ENCODE data around the gene KLHDC7B. TPM values are rescaled to one million over a fixed set of nuclear protein-coding genes. Genes with fewer than 3 reads are reported as not detected.

The KLHDC7B gene
- total RNA-seq, 1 experiment from 2014 or later: 4.5 TPM

DNA sequence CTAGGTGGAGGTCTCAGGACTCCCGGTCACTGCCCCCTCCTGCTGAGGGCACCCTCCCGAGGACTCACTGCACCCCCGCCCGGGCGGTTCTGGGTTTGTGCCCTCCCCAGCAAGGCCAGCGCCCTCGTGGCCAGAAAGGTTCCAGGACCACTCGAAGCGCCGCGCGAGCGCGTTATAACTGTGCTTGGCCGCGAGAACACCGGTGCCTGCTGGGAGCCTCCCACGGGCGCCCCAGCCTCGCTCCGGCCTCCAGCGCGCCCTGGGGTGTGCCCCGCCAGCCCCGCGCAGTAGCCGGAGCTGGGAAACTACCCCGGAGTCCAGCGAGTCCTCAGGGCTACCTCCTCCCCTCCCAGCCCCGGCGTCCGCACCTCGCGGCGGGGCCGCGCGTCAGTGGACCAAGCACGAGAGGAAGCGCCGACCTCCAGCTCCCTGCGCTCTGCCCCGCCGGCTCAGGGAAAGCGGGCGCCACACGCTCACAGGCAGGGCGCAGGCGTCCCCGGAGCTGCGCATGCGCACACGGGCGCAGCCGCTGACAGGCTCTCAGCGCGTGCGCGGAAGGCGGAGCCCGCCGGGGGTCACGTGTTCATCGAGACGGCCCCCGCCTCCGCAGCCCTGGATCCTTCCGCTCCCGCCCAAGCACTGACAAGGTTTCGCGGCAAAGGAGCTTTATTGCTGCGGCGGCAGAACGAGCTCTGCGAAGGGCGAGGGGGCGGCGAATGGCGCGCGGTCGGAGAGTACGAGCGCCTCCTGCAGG lies 20.4 kb upstream of the KLHDC7B start, which contains the start of gene SCO2:
TSS of gene SCO2 (minus strand) at position 495 of the 754 bp plus-strand sequence. CDS start 1,187 bp downstream, outside the sequence.
- peaks cover 14% of the 10 kb centered on the region for H4K20me1 ChIP-seq (ENCODE audit: insufficient read depth, low read depth, low read length)
- H3K4me1 ChIP-seq (ENCODE audit: low read length): peaks cover 32% of the 10 kb centered on the region
- peak within 1 kb of the TSS; percentile 85 for H3K9ac ChIP-seq (ENCODE audit: low read length)
- H2AFZ ChIP-seq (ENCODE audit: low read length): peak within 1 kb of the TSS; percentile 63; the same call in 1 of the 2 replicates
- H3K36me3 ChIP-seq (ENCODE audit: insufficient read depth, low read length): no peaks in the 10 kb centered on the region
- peak; percentile 99 for DNase-seq
- no peaks in the 10 kb centered on the region for H3K9me2 ChIP-seq (replicated peaks; ENCODE audit: insufficient read depth, low read length)
- H3K9me3 ChIP-seq (ENCODE audit: low read length): no peaks in the 10 kb centered on the region
- H3K4me3 ChIP-seq (ENCODE audit: low read length): peak within 1 kb of the TSS; percentile 98
- H3K27ac ChIP-seq (ENCODE audit: low read length): peak within 1 kb of the TSS; percentile 87
- peaks cover 22% of the 10 kb centered on the region for H3K79me2 ChIP-seq (ENCODE audit: low read length)
- no peaks in the 10 kb centered on the region for H3K27me3 ChIP-seq (ENCODE audit: low read length)
- peak within 1 kb of the TSS; percentile 98 for H3K4me2 ChIP-seq (ENCODE audit: low read depth, low read length, poor library complexity, severe bottlenecking)

DNA sequence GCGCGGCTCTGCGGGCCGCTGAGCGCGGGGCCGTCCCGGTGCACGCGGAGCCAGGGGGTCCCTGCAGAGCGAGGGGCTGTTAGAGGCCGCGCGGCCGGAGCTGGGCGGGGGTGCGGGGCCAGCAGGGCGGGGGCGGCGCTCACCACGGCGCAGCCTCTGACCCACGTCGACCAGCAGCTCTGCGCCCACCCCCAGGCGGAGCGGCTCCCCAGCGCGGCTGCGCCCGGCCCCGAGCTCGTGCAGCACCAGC lies 19.9 kb upstream of the KLHDC7B start:
- no peak for DNase-seq
- H3K9me2 ChIP-seq (replicated peaks; ENCODE audit: insufficient read depth, low read length): no peaks in the 10 kb centered on the region
- peaks cover 22% of the 10 kb centered on the region for H3K79me2 ChIP-seq (ENCODE audit: low read length)
- no peaks in the 10 kb centered on the region for H3K36me3 ChIP-seq (ENCODE audit: insufficient read depth, low read length)
- H2AFZ ChIP-seq (ENCODE audit: low read length): no peak overlapping the region
- H3K27ac ChIP-seq (ENCODE audit: low read length): peak overlapping the region; percentile 87
- H3K9ac ChIP-seq (ENCODE audit: low read length): peak overlapping the region; percentile 85
- peak overlapping the region; percentile 98 for H3K4me3 ChIP-seq (ENCODE audit: low read length)
- peaks cover 14% of the 10 kb centered on the region for H4K20me1 ChIP-seq (ENCODE audit: insufficient read depth, low read depth, low read length)
- no peaks in the 10 kb centered on the region for H3K9me3 ChIP-seq (ENCODE audit: low read length)
- peaks cover 37% of the 10 kb centered on the region for H3K4me1 ChIP-seq (ENCODE audit: low read length)
- H3K27me3 ChIP-seq (ENCODE audit: low read length): no peaks in the 10 kb centered on the region
- H3K4me2 ChIP-seq (ENCODE audit: low read depth, low read length, poor library complexity, severe bottlenecking): peak overlapping the region; percentile 98

DNA sequence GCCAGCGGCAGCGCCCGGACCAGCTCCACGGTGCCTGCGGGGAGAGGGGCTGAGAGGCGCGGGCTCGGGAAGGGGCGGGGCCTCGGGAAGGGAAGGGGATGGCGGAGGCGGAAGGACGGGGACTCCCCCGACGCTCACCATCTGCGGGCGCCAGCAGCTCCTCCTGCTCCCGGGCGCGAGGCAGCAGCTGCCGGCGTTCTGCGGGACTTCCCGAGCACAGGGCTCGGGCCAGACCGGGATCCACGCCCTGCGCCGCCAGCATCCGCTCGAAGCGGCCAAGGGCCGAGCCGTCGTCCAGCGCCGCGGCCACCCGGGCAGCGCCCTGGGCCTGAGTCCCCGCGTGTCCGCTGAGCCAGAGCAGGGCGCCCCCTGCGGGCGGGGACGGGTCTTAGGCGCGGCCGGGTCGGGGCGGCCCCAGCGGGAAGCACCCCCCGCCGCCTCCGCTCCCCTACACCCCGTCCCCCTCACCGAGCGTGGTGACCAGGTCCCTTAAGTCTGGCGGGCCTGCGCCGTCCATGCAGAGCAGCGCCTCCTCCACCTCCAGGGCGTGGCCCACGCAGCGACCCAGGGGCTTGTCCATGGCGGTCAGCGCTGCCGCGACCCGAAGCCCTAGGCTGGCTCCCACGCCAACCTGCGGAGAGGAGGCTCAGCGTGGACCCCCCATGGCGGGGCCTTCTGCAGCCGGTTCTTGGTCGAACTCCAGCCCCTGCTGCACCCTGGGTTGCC lies 19.4 kb upstream of the KLHDC7B start:
- Histone ChIP-seq H3K79me2 (ENCODE audit: low read length) (peaks cover 22% of the 10 kb centered on the region), H3K9ac (ENCODE audit: low read length) (peak overlapping the region; percentile 85), H3K27ac (ENCODE audit: low read length) (peak overlapping the region; percentile 87), H4K20me1 (ENCODE audit: insufficient read depth, low read depth, low read length) (peaks cover 14% of the 10 kb centered on the region), H3K27me3 (ENCODE audit: low read length) (no peaks in the 10 kb centered on the region), H3K4me1 (ENCODE audit: low read length) (peaks cover 41% of the 10 kb centered on the region), H3K36me3 (ENCODE audit: insufficient read depth, low read length) (no peaks in the 10 kb centered on the region), H3K9me3 (ENCODE audit: low read length) (no peaks in the 10 kb centered on the region), H2AFZ (ENCODE audit: low read length) (peak overlapping the region; percentile 63; the same call in 1 of the 2 replicates), H3K4me3 (ENCODE audit: low read length) (peak overlapping the region; percentile 98), H3K9me2 (replicated peaks; ENCODE audit: insufficient read depth, low read length) (no peaks in the 10 kb centered on the region), H3K4me2 (ENCODE audit: low read depth, low read length, poor library complexity, severe bottlenecking) (peak overlapping the region; percentile 98)
- peak; percentile 93 for DNase-seq

DNA sequence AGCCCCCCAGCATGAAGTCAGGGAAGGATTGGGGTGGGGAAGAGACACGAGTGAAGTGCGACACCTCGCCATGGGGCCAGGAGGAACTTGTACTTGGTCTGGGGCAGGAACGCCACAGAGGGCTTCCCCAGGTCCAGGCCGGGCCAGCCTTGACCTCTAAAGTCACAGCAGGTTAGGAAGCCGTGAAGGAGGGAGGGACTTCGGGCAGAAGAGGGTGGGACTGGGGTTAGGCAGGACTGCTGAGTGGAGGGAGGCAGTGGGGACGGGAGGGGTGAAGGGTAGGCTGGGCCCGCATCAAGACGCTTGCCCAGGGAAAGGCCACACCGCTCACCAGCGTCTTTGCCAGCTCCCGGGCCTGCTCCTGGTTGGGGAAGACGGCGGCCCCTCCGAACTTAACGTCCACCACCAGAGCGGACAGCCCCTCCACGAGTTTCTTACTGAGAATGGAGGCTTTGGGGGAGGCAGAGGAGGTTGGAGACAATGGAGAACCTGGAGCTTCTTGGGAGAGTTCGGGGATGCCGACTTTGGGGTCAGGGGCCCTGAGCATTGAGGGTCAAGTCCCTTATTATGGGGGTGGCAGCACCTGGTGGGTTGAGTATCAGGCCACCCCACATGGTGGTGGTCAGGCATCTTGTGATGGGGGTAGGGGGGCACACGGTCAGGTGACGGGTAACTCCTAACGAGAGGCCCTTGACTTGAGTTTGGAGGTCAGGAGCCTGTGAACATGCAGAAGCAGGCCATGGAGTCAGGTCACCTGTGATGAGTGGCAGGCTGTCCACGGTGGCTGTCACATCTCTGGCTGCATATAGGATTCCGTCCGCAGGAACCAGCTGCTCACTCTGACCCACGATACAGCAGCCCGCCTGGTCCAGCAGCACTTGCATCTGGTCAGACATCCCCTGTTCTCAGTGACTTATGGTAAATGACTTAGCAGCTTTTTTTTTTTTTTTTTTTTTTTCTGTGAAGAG lies 18.6 kb upstream of the KLHDC7B start:
- H3K9ac ChIP-seq (ENCODE audit: low read length): peak overlapping the region; percentile 85
- H3K4me3 ChIP-seq (ENCODE audit: low read length): peak overlapping the region; percentile 98
- peak overlapping the region; percentile 87 for H3K27ac ChIP-seq (ENCODE audit: low read length)
- H3K4me1 ChIP-seq (ENCODE audit: low read length): peaks cover 49% of the 10 kb centered on the region
- no peaks in the 10 kb centered on the region for H3K9me2 ChIP-seq (replicated peaks; ENCODE audit: insufficient read depth, low read length)
- peaks cover 22% of the 10 kb centered on the region for H3K79me2 ChIP-seq (ENCODE audit: low read length)
- H2AFZ ChIP-seq (ENCODE audit: low read length): peak overlapping the region; percentile 63; the same call in 1 of the 2 replicates
- peaks cover 14% of the 10 kb centered on the region for H4K20me1 ChIP-seq (ENCODE audit: insufficient read depth, low read depth, low read length)
- no peaks in the 10 kb centered on the region for H3K27me3 ChIP-seq (ENCODE audit: low read length)
- peak overlapping the region; percentile 98 for H3K4me2 ChIP-seq (ENCODE audit: low read depth, low read length, poor library complexity, severe bottlenecking)
- H3K36me3 ChIP-seq (ENCODE audit: insufficient read depth, low read length): no peaks in the 10 kb centered on the region
- H3K9me3 ChIP-seq (ENCODE audit: low read length): no peaks in the 10 kb centered on the region
- peak; percentile 86 for DNase-seq

DNA sequence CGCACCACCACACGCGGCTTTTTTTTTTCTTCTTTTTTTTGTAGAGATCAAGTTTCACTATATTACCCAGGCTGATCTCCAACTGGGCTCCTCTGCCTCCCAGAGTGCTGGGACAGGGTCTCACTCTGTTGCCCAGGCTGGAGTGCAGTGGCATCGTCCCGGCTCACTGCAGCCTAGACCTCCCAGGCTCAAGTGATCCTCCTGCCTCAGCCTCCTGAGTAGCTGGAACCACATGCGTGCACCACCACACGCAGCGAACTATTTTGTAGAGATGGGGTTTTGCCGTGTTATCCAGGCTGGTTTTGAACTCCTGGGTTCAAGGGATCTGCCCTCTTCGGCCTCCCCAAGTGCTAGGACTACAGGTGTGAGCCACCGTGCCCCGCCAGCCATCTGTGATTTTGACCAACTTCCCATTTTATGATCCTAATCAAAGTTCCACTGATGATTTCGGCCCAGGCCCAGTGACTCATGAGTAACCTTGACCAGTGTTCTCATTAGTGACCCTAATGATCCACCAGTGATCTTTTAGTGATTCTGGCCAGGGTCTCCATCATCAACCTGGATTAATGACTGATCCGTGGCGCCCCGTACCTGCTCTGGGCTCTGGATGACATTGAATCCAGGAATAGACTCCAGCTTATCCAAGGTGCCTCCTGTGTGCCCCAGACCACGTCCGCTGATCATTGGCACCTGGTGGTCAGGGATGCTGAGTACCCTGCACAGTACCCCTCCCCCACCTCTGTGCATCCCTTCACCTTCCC lies 17.6 kb upstream of the KLHDC7B start:
- no peak overlapping the region for H3K4me2 ChIP-seq (ENCODE audit: low read depth, low read length, poor library complexity, severe bottlenecking)
- H3K79me2 ChIP-seq (ENCODE audit: low read length): peaks cover 19% of the 10 kb centered on the region
- H3K9ac ChIP-seq (ENCODE audit: low read length): no peak overlapping the region; the same call in 1 of the 2 replicates
- no peaks in the 10 kb centered on the region for H3K9me3 ChIP-seq (ENCODE audit: low read length)
- no peaks in the 10 kb centered on the region for H3K36me3 ChIP-seq (ENCODE audit: insufficient read depth, low read length)
- DNase-seq: no peak
- H3K9me2 ChIP-seq (replicated peaks; ENCODE audit: insufficient read depth, low read length): no peaks in the 10 kb centered on the region
- no peak overlapping the region for H2AFZ ChIP-seq (ENCODE audit: low read length)
- peak overlapping the region; percentile 59 for H3K27ac ChIP-seq (ENCODE audit: low read length)
- peaks cover 59% of the 10 kb centered on the region for H3K4me1 ChIP-seq (ENCODE audit: low read length)
- H3K27me3 ChIP-seq (ENCODE audit: low read length): no peaks in the 10 kb centered on the region
- peaks cover 12% of the 10 kb centered on the region for H4K20me1 ChIP-seq (ENCODE audit: insufficient read depth, low read depth, low read length)
- no peak overlapping the region for H3K4me3 ChIP-seq (ENCODE audit: low read length)

- Histone ChIP-seq H3K4me3 (ENCODE audit: low read length) (no peak overlapping the region), H3K4me2 (ENCODE audit: low read depth, low read length, poor library complexity, severe bottlenecking) (no peak overlapping the region), H3K9me2 (replicated peaks; ENCODE audit: insufficient read depth, low read length) (no peaks in the 10 kb centered on the region), H3K4me1 (ENCODE audit: low read length) (peaks cover 61% of the 10 kb centered on the region), H3K9me3 (ENCODE audit: low read length) (no peaks in the 10 kb centered on the region), H3K27me3 (ENCODE audit: low read length) (no peaks in the 10 kb centered on the region), H3K9ac (ENCODE audit: low read length) (no peak overlapping the region), H2AFZ (ENCODE audit: low read length) (no peak overlapping the region), H3K79me2 (ENCODE audit: low read length) (peaks cover 12% of the 10 kb centered on the region), H3K36me3 (ENCODE audit: insufficient read depth, low read length) (no peaks in the 10 kb centered on the region), H4K20me1 (ENCODE audit: insufficient read depth, low read depth, low read length) (peaks cover 6% of the 10 kb centered on the region; the same call in 1 of the 2 replicates), H3K27ac (ENCODE audit: low read length) (no peak overlapping the region)
- DNase-seq: peak; percentile 56
Observed at GRCh38 chr22:50528682-50529415, 16.9 kb upstream of the KLHDC7B start.

- Histone ChIP-seq H3K27ac (ENCODE audit: low read length) (no peak overlapping the region), H3K9me2 (replicated peaks; ENCODE audit: insufficient read depth, low read length) (no peaks in the 10 kb centered on the region), H4K20me1 (ENCODE audit: insufficient read depth, low read depth, low read length) (peaks cover 2% of the 10 kb centered on the region; the same call in 1 of the 2 replicates), H3K79me2 (ENCODE audit: low read length) (peaks cover 6% of the 10 kb centered on the region), H3K4me1 (ENCODE audit: low read length) (peaks cover 61% of the 10 kb centered on the region), H3K9ac (ENCODE audit: low read length) (no peak overlapping the region), H2AFZ (ENCODE audit: low read length) (no peak overlapping the region), H3K27me3 (ENCODE audit: low read length) (no peaks in the 10 kb centered on the region), H3K4me3 (ENCODE audit: low read length) (no peak overlapping the region), H3K9me3 (ENCODE audit: low read length) (no peaks in the 10 kb centered on the region), H3K36me3 (ENCODE audit: insufficient read depth, low read length) (no peaks in the 10 kb centered on the region), H3K4me2 (ENCODE audit: low read depth, low read length, poor library complexity, severe bottlenecking) (no peak overlapping the region)
- DNase-seq: no peak
Observed at GRCh38 chr22:50529416-50529896, 16.2 kb upstream of the KLHDC7B start.

Measured in Karpas-422 (cell line).